Neural progenitor cell (in vitro differentiated cells): Measurements from ENCODE around the gene UBE2L3. TPM values are rescaled to one million over a fixed set of nuclear protein-coding genes. Genes with fewer than 3 reads are reported as not detected.
"Not testable (repeated sequence)": the region's sequence is repeated elsewhere in the genome, so short reads cannot be mapped to it uniquely, and the experiment has no call there.

Experiments used
- DNase-seq: peaks from one replicate; pipeline ENCODE4 v3.0.0-alpha.2; 2016; ENCODE audit warnings: low spot score
- H2AFZ ChIP-seq: fragments of 200-600 bp; sonication (generic); replicated peaks from 2 replicates; pipeline ENCODE4 v1.6.1; 2016; ENCODE audit warnings: antibody characterized with exemption
- H3F3A ChIP-seq: fragments of 200-600 bp; sonication (generic); 2 replicates; pipeline ENCODE4 v1.6.1; 2016; ENCODE audit warnings: antibody characterized with exemption, low read depth
- H3K27ac ChIP-seq: fragments of 200-600 bp; sonication (generic); 2 replicates; pipeline ENCODE4 v1.5.1; 2016; ENCODE audit warnings: mild to moderate bottlenecking
- H3K27me3 ChIP-seq: fragments of 200-600 bp; sonication (generic); 2 replicates; pipeline ENCODE4 v1.6.1; 2016; ENCODE audit warnings: mild to moderate bottlenecking, moderate library complexity
- H3K36me3 ChIP-seq: fragments of 200-600 bp; sonication (generic); 2 replicates; pipeline ENCODE4 v1.5.1; 2016
- H3K4me1 ChIP-seq: fragments of 200-600 bp; sonication (generic); 2 replicates; pipeline ENCODE4 v1.6.1; 2016; ENCODE audit warnings: mixed run types
- H3K4me2 ChIP-seq: fragments of 200-600 bp; sonication (generic); 2 replicates; pipeline ENCODE4 v1.6.1; 2016
- H3K4me3 ChIP-seq: fragments of 200-600 bp; sonication (generic); 2 replicates; pipeline ENCODE4 v1.5.1; 2016
- H3K79me2 ChIP-seq: fragments of 200-600 bp; sonication (generic); 2 replicates; pipeline ENCODE4 v1.6.1; 2016; ENCODE audit warnings: low read depth
- H3K9ac ChIP-seq: fragments of 200-600 bp; sonication (generic); 2 replicates; pipeline ENCODE4 v1.6.1; 2016
- H3K9me3 ChIP-seq: fragments of 200-600 bp; sonication (generic); 2 replicates; pipeline ENCODE4 v1.5.1; 2016; ENCODE audit warnings: low read depth
- H4K20me1 ChIP-seq: fragments of 200-600 bp; sonication (generic); 2 replicates; pipeline ENCODE4 v1.6.1; 2016; ENCODE audit warnings: low read depth
- H3K27ac Mint-ChIP-seq: 3 replicates; pipeline ENCODE4 v1.8.0; 2021; ENCODE audit warnings: mixed read lengths
- H3K27me3 Mint-ChIP-seq: 2 replicates; pipeline ENCODE4 v1.8.0; 2022; ENCODE audit warnings: low read depth, mild to moderate bottlenecking, inconsistent platforms, moderate library complexity, mixed read lengths; ENCODE audit not compliant: insufficient read depth
- H3K36me3 Mint-ChIP-seq: 3 replicates; pipeline ENCODE4 v1.8.0; 2021; ENCODE audit warnings: mixed read lengths
- H3K4me1 Mint-ChIP-seq: 3 replicates; pipeline ENCODE4 v1.8.0; 2021; ENCODE audit warnings: mixed read lengths
- H3K4me3 Mint-ChIP-seq: 3 replicates; pipeline ENCODE4 v1.8.0; 2021; ENCODE audit warnings: mild to moderate bottlenecking, moderate library complexity, mixed read lengths
- H3K9me3 Mint-ChIP-seq: 3 replicates; pipeline ENCODE4 v1.8.0; 2020; ENCODE audit warnings: mixed read lengths
- total RNA-seq: library from RNA; depleted of rRNA; stranded (reverse); fragments of >200 nt; gene quantifications from 2 replicates; pipeline ENCODE4 v1.2.3, GENCODE V29; 2015; ENCODE audit warnings: low replicate concordance

Gene UBE2L3
- total RNA-seq, 1 donor from 2014 or later, result 61.2 TPM

DNA sequence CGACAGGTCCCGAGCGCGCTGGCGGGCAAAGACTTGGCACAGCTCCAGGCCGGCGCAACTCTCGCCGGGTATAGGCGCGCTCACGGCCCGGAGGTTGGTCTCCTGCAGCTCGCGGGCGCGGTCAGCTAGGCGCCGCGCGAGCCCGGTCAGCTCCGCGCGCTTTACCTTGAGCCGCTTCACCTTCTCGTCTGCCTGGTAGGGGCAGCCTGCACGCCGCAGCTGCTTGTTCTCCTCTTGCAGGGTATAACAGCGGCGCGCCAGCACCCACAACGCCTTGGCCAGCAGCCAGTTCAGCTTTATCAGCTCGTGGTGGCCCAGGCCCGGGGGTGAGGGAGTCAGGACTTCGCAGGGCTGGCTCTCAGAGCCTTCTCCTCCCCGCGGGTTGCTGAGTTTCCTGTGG, 18.0 kb upstream of the UBE2L3 start:
- H4K20me1 ChIP-seq, H3K9me3 Mint-ChIP-seq, H3K36me3 ChIP-seq, DNase-seq, H3K4me2 ChIP-seq, H3K36me3 Mint-ChIP-seq, H3K27me3 Mint-ChIP-seq, H3K4me3 ChIP-seq, H3K9ac ChIP-seq, H3K79me2 ChIP-seq, H3K4me1 Mint-ChIP-seq, H3K4me3 Mint-ChIP-seq, H3K9me3 ChIP-seq, H3F3A ChIP-seq, H3K4me1 ChIP-seq, H3K27ac ChIP-seq, H3K27me3 ChIP-seq, H2AFZ ChIP-seq, H3K27ac Mint-ChIP-seq: not testable (repeated sequence)

DNA sequence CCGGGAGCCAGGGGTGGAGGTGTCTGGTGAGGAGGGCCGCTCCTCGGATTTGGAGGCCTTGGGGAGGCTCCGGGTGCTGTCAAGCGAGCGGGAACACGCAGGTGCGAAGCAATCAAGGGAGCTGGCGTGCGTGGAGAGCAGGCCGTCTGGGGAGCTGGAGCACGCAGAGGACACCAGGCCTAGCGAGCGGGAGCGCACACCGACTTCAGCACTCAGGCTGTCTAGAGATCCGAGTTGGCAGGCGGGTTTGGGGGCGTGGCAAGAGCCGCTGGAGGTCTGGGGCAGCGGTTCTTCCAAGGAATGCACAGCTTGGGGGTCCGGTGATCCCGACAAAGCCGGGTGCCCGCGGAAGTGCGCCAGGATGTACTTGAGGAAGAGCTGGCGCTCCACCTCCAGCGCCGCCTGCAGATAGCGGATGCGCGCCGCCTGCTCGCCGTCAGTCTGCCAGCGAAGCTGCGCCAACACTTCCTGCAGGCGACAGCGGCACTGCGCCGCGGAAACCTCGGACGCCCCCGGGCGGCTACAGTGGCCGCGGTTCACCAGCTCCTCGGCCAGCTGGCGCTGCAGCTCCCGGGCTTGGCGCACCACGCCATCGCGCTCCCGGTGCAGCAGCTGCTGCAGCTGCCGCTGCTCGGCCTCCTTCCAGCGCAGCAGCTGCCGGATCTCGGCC, 17.4 kb upstream of the UBE2L3 start:
- not testable (repeated sequence) for H3K4me1 Mint-ChIP-seq, H3K4me2 ChIP-seq, H3K4me1 ChIP-seq, H3K27me3 Mint-ChIP-seq, H4K20me1 ChIP-seq, H3K36me3 ChIP-seq, H3F3A ChIP-seq, H3K27me3 ChIP-seq, H3K27ac ChIP-seq, H3K36me3 Mint-ChIP-seq, H3K9ac ChIP-seq, H3K9me3 ChIP-seq, H3K79me2 ChIP-seq, H3K27ac Mint-ChIP-seq, H2AFZ ChIP-seq, H3K4me3 ChIP-seq, H3K4me3 Mint-ChIP-seq, DNase-seq, H3K9me3 Mint-ChIP-seq

DNA sequence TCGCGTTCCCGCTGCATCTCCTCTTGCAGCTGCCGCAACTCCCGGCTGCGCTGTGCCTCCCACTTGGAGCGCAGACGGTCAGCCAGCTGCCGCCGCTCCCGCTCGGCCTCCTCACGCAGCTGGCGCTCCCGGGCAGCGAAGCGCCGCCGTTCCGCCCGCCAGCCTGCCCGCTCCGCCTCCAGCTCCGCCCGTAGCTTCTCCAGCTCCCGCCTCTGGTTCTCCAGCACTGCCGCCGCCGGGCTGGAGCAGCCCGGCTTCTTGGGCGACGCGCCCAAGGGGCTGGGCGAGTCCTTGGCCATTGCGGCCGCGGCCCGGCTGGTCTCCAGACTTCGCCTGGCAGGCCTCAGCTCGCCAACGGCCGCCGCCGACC, 16.9 kb upstream of the UBE2L3 start:
- not testable (repeated sequence) for H3K27ac ChIP-seq, H4K20me1 ChIP-seq, H3K27ac Mint-ChIP-seq, H3K36me3 Mint-ChIP-seq, H3K4me1 ChIP-seq, H3K79me2 ChIP-seq, H3K36me3 ChIP-seq, H3K9me3 Mint-ChIP-seq, H3K27me3 ChIP-seq, DNase-seq, H3K4me1 Mint-ChIP-seq, H3K4me2 ChIP-seq, H3F3A ChIP-seq, H3K4me3 Mint-ChIP-seq, H3K27me3 Mint-ChIP-seq, H3K9me3 ChIP-seq, H3K4me3 ChIP-seq, H2AFZ ChIP-seq, H3K9ac ChIP-seq

GRCh38 chr22:21551361-21551760, 16.2 kb upstream of the UBE2L3 start, which contains the start of gene RIMBP3C:
Gene RIMBP3C, minus strand, starts transcription at chr22:21551461. Its CDS starts 485 bp downstream, at chr22:21550976.
- not testable (repeated sequence) for H3K9me3 ChIP-seq, H3K79me2 ChIP-seq, H3K36me3 ChIP-seq, H3K27ac ChIP-seq, H3K4me3 Mint-ChIP-seq, DNase-seq, H3K4me1 ChIP-seq, H3K4me2 ChIP-seq, H3K27me3 ChIP-seq, H2AFZ ChIP-seq, H3K9me3 Mint-ChIP-seq, H3K4me1 Mint-ChIP-seq, H3K9ac ChIP-seq, H3F3A ChIP-seq, H3K4me3 ChIP-seq, H3K27ac Mint-ChIP-seq, H4K20me1 ChIP-seq, H3K36me3 Mint-ChIP-seq, H3K27me3 Mint-ChIP-seq

GRCh38 chr22:21559345-21560125, 8.0 kb upstream of the UBE2L3 start:
- H3K36me3 Mint-ChIP-seq, H3K9me3 ChIP-seq, H3K27ac Mint-ChIP-seq, H3K27me3 Mint-ChIP-seq, H3K4me2 ChIP-seq, H3K4me3 Mint-ChIP-seq, H3K4me1 Mint-ChIP-seq, H3K9ac ChIP-seq, H3K79me2 ChIP-seq, DNase-seq, H3K4me3 ChIP-seq, H3F3A ChIP-seq, H2AFZ ChIP-seq, H3K9me3 Mint-ChIP-seq, H3K27me3 ChIP-seq, H3K27ac ChIP-seq, H3K4me1 ChIP-seq, H4K20me1 ChIP-seq, H3K36me3 ChIP-seq: not testable (repeated sequence)

DNA sequence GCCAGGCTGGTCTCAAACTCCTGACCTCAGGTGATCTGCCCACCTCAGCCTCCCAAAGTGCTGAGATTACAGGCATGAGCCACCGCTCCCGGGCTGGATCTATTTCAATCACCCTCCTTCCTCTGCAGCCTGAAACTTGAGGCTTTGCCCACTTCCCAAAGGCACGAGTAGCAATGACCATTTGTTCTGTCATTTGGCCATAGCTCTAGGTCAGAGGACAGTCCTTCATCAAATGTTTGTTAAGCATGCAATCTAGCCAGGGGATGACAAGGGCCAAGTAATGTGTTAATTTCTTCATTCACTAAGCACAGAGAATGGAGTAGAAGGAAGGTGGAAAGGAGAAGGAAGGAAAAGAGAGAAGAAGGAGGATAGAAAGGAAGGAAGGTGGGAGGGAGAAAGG, 6.9 kb upstream of the UBE2L3 start:
- not testable (repeated sequence) for H3K4me1 Mint-ChIP-seq, H3K27ac ChIP-seq, H3K27me3 ChIP-seq, H3K36me3 Mint-ChIP-seq, H3K9me3 ChIP-seq, H3K4me1 ChIP-seq, H3K27me3 Mint-ChIP-seq, H3K79me2 ChIP-seq, H2AFZ ChIP-seq, H3K9me3 Mint-ChIP-seq, H3K9ac ChIP-seq, H3K4me2 ChIP-seq, DNase-seq, H4K20me1 ChIP-seq, H3K36me3 ChIP-seq, H3K4me3 ChIP-seq, H3F3A ChIP-seq, H3K27ac Mint-ChIP-seq, H3K4me3 Mint-ChIP-seq
